ENCODE measurements around the gene SAMD14.
A peak's percentile ranks its signal among the peaks of the same experiment; 100 is the strongest.

Gene SAMD14

GRCh38 chr17:50128441-50129352 is 1.3 kb downstream of the SAMD14 start:
- no peak for TF ChIP-seq TCF4 (CRISPR knock-in tag; IDR thresholded peaks at IDR 0.05; ENCODE audit: borderline replicate concordance)
- TF ChIP-seq ZNF8 (CRISPR knock-in tag; IDR thresholded peaks at IDR 0.05) = no peak
- TF ChIP-seq OSR1 (CRISPR knock-in tag; IDR thresholded peaks at IDR 0.05) = no peak
- no peak for TF ChIP-seq ARNTL (CRISPR knock-in tag; IDR thresholded peaks at IDR 0.05; ENCODE audit: borderline replicate concordance, low read depth)
- no peak for TF ChIP-seq PATZ1 (CRISPR knock-in tag; IDR thresholded peaks at IDR 0.05; ENCODE audit: borderline replicate concordance)
- TF ChIP-seq ZFP3 (CRISPR knock-in tag; IDR thresholded peaks at IDR 0.05) = no peak
- TF ChIP-seq CSDC2 (CRISPR knock-in tag; IDR thresholded peaks at IDR 0.05) = no peak
- TF ChIP-seq CSRNP3 (CRISPR knock-in tag; IDR thresholded peaks at IDR 0.05) = no peak
- 0 out of 3 replicates have a peak, but pooled peaks have one; percentile 1 for ATAC-seq

GRCh38 chr17:50127697-50128361 is 2.1 kb downstream of the SAMD14 start:
- ATAC-seq = no peak

More at GRCh38 chr17:50127697-50128361, 2.1 kb downstream of the SAMD14 start:
- TF ChIP-seq CSRNP3 (CRISPR knock-in tag; IDR thresholded peaks at IDR 0.05) = no peak
- TF ChIP-seq ZFP30 (CRISPR knock-in tag; IDR thresholded peaks at IDR 0.05) = no peak
- no peak for TF ChIP-seq ISL1 (CRISPR knock-in tag; IDR thresholded peaks at IDR 0.05)
- TF ChIP-seq ZFP3 (CRISPR knock-in tag; IDR thresholded peaks at IDR 0.05) = no peak
- TF ChIP-seq POU6F1 (CRISPR knock-in tag; IDR thresholded peaks at IDR 0.05; ENCODE audit: borderline replicate concordance, low read depth) = no peak
- no peak for TF ChIP-seq PPARA (CRISPR knock-in tag; IDR thresholded peaks at IDR 0.05; ENCODE audit: borderline replicate concordance)
- TF ChIP-seq ESRRG (CRISPR knock-in tag; IDR thresholded peaks at IDR 0.05) = no peak
- no peak for TF ChIP-seq CSDC2 (CRISPR knock-in tag; IDR thresholded peaks at IDR 0.05)
- no peak for TF ChIP-seq SNAI2 (CRISPR knock-in tag; IDR thresholded peaks at IDR 0.05)
- no peak for TF ChIP-seq TCF4 (CRISPR knock-in tag; IDR thresholded peaks at IDR 0.05; ENCODE audit: borderline replicate concordance)
- no peak for TF ChIP-seq CREB5 (CRISPR knock-in tag; IDR thresholded peaks at IDR 0.05; ENCODE audit: low read depth)
- TF ChIP-seq ZNF70 (CRISPR knock-in tag; IDR thresholded peaks at IDR 0.05) = no peak
- TF ChIP-seq TSHZ2 (CRISPR knock-in tag; IDR thresholded peaks at IDR 0.05) = no peak
